ENCODE results near the gene AFDN. TPM values are rescaled to one million over a fixed set of nuclear protein-coding genes. Genes with fewer than 3 reads are reported as not detected.
"Not testable (repeated sequence)": the region's sequence is repeated elsewhere in the genome, so short reads cannot be mapped to it uniquely, and the experiment has no call there.

The AFDN gene
- total RNA-seq, 2 experiments from 2014 or later, result 18.6 to 20.6 TPM

- H3K4me3 Mint-ChIP-seq, result no peak overlapping the region
- H3K9me3 Mint-ChIP-seq, result no peaks in the 10 kb centered on the region
- H3K36me3 Mint-ChIP-seq (ENCODE audit: low read depth), result no peaks in the 10 kb centered on the region
- no peak overlapping the region for H3K27ac Mint-ChIP-seq
- CTCF ChIA-PET, result no interaction called here
- H3K27me3 Mint-ChIP-seq, result no peaks in the 10 kb centered on the region
- H3K4me1 Mint-ChIP-seq, result no peaks in the 10 kb centered on the region
- DNase-seq, result no peak
- POLR2A ChIA-PET, result no interaction called here
Observed at GRCh38 chr6:167990016-167990945, 163.6 kb downstream of the AFDN start.

DNA sequence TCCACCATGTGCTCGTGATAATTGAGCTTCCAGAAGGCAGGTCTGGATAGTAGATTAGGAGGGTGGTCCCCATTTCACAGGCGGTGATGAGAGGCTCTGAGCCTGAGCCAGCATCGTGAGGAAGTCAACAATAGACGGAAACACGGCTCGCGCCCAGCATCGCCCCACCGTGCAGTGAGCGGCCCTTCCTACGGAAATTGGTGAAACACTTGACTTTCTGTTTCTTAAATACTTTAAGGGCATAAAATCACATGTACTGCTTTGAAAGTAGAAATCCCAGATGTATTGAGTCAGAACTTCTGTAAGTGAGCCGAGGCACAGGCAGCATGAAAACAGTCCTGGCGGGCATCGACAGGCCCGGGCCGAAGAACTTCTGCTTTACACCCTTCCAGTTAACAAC, 166.5 kb downstream of the AFDN start:
- Mint-ChIP-seq H3K27ac (no peak overlapping the region), H3K4me1 (no peaks in the 10 kb centered on the region), H3K36me3 (ENCODE audit: low read depth) (no peaks in the 10 kb centered on the region), H3K4me3 (no peak overlapping the region), H3K9me3 (no peaks in the 10 kb centered on the region), H3K27me3 (no peaks in the 10 kb centered on the region)
- CTCF ChIA-PET, result no interaction called here
- no peak for DNase-seq
- POLR2A ChIA-PET, result no interaction called here

DNA sequence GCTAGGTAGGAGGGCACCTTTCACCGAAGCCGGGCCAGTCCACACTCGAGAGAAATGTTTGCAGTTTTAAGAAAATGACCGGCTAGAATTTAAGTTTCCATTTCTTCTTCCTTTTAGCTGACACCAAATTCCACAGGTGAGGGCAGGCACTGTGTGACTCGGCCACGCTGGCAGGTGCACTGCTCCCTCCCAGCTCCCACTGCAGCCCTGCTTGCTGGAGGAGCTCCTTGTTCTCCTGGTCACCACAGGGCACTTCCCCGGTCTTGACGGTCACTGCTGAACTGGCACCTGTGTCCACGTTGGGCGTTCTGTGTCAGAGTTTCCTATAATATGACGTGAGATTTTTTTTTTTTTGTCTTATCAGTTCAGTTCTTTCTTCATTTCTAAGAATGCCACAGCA, 167.1 kb downstream of the AFDN start:
- Mint-ChIP-seq H3K27me3 (no peaks in the 10 kb centered on the region), H3K9me3 (no peaks in the 10 kb centered on the region), H3K27ac (no peak overlapping the region), H3K4me1 (no peaks in the 10 kb centered on the region), H3K4me3 (no peak overlapping the region), H3K36me3 (ENCODE audit: low read depth) (no peaks in the 10 kb centered on the region)
- DNase-seq, result no peak
- CTCF ChIA-PET, result no interaction called here
- POLR2A ChIA-PET, result no interaction called here

DNA sequence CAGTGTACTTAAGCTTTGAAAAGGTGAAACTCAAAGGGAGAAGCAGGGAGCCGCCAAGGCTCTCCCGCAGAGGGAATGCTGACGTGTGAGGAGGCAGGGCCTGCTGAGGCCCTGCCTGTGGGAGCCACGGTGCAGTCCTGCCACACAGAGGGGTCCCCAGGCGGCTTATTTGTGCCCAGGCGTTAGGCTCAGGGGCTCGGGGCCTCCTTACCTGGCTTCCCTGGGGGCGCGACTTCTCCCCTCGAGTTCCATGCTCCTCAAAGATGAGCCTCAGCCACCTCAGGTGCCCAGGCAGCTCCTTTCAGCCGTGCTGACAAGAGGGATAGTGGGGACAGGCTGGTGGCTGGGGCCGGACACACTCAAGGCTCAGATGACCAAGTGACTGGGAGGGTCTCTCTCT, 168.6 kb downstream of the AFDN start:
- Mint-ChIP-seq H3K4me3 (no peak overlapping the region), H3K27me3 (no peaks in the 10 kb centered on the region)
- CTCF ChIA-PET, result no interaction called here

DNA sequence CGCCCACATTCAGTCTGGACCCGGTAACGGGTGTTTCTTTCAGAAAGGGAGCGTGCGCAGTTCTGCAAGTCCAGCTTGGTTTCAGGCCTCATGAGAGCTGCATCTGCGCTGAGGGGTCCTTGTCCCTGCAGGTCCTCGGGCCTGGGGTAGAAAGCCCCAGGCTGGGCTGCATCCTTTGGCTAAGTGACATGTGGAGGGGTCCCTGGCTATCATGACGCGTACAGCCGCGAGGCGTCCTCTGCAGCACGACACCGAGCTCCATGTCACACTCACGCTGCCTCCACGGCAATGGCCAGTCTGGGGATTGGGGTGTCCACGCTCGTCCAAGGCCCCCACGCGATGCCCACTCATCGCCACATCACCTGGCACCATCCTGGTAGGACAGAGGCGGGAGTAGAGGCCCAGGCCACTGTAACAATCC, 169.0 kb downstream of the AFDN start:
- ChIA-PET CTCF (no interaction called here), POLR2A (no interaction called here)
- no peak for DNase-seq
- Mint-ChIP-seq H3K36me3 (ENCODE audit: low read depth) (no peaks in the 10 kb centered on the region), H3K27ac (no peak overlapping the region), H3K4me1 (no peaks in the 10 kb centered on the region), H3K27me3 (no peaks in the 10 kb centered on the region), H3K4me3 (no peak overlapping the region), H3K9me3 (no peaks in the 10 kb centered on the region)

More for the DNA sequence above, 168.6 kb downstream of the AFDN start:
- no peaks in the 10 kb centered on the region for H3K36me3 Mint-ChIP-seq (ENCODE audit: low read depth)
- H3K4me1 Mint-ChIP-seq, result no peaks in the 10 kb centered on the region
- POLR2A ChIA-PET, result no interaction called here
- no peaks in the 10 kb centered on the region for H3K9me3 Mint-ChIP-seq
- DNase-seq, result no peak
- H3K27ac Mint-ChIP-seq, result no peak overlapping the region

DNA sequence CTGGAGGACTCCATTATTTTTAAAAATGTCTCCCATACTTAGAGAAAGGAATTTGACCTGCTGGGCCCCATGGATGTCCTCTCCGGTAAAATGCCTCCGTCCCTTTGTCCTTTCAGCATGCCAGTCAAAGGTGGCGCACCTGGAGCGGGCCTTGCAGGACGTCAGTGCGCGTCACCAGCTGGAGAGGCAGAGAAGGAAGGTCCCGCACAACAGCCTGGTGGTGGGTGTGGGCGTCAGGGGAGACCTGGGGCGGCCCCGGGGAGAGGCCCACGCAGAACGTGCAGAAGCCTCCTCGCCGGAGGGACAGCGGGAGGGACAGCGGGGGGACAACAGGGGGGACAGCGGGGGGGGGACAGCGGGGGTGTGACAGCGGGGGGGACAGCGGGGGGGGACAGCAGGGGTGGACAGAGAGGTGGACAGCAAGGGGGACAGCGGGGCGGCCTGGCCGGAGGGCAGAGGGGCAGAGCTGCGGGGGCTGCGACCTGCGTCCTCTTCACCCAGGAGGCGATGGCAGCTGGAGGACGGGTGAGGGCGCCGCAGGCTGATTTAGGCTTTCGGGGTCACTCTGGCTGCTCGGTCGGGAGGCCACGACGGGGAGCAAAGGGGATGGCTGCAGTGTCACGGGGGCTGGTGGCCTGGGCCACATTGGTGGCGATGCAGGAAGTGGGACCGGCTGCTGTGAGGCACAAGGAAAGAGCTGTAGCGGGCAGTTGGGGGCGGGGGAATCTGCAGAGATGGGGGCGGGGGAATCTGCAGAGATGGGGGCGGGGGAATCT, 169.9 kb downstream of the AFDN start:
- Mint-ChIP-seq H3K36me3 (ENCODE audit: low read depth) (no peaks in the 10 kb centered on the region), H3K27me3 (no peaks in the 10 kb centered on the region), H3K9me3 (no peaks in the 10 kb centered on the region), H3K4me1 (no peaks in the 10 kb centered on the region), H3K4me3 (no peak overlapping the region), H3K27ac (no peak overlapping the region)
- ChIA-PET CTCF (no interaction called here), POLR2A (no interaction called here)
- no peak for DNase-seq

- Mint-ChIP-seq H3K9me3 (no peaks in the 10 kb centered on the region), H3K27ac (no peak within 1 kb of the TSS), H3K4me1 (no peaks in the 10 kb centered on the region), H3K4me3 (no peak within 1 kb of the TSS), H3K36me3 (ENCODE audit: low read depth) (no peaks in the 10 kb centered on the region), H3K27me3 (no peaks in the 10 kb centered on the region)
- POLR2A ChIA-PET, result no interaction called here
- CTCF ChIA-PET, result no interaction called here
- no peak for DNase-seq
Observed at GRCh38 chr6:167997642-167998041, 170.9 kb downstream of the AFDN start, which contains the start of gene KIF25. Gene KIF25, plus strand, starts transcription at chr6:167997671. Its CDS starts 31,915 bp downstream, at chr6:168029586.

GRCh38 chr6:167998215-167998614, 171.5 kb downstream of the AFDN start:
- no peaks in the 10 kb centered on the region for H3K36me3 Mint-ChIP-seq (ENCODE audit: low read depth)
- H3K4me3 Mint-ChIP-seq, result no peak overlapping the region
- CTCF ChIA-PET, result no interaction called here
- no peaks in the 10 kb centered on the region for H3K9me3 Mint-ChIP-seq
- POLR2A ChIA-PET, result no interaction called here
- no peak for DNase-seq
- H3K4me1 Mint-ChIP-seq, result no peaks in the 10 kb centered on the region
- H3K27ac Mint-ChIP-seq, result no peak overlapping the region
- H3K27me3 Mint-ChIP-seq, result no peaks in the 10 kb centered on the region

DNA sequence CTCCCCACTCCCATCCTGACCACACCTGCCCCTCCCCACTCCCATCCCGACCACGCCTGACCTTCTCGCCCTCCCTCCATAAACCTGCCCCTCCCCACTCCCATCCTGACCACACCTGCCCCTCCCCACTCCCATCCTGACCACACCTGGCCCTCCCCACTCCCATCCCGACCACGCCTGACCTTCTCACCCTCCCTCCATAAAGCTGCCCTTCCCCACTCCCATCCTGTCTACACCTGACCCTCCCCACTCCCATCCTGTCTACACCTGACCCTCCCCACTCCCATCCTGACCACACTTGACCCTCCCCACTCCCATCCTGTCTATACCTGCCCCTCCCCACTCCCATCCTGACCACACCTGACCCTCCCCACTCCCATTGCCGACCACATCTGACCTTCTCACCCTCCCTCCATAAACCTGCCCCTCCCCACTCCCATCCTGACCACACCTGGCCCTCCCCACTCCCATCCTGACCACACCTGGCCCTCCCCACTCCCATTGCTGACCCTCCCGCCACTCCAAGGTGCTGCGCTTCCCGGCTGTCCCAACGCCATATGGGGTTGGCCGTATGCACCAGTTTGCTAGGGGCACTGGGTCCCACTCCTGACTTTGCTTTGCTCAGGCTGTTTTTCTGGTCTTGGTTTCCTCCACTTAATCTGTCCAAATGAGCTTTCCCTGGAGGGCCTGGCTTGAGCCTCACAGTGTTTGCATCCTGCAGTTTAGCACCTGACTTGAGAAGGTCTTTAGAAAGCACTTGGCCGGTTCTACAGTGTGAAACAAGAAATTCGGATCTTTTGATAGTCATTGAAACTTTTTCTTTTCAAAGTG, 173.7 kb downstream of the AFDN start:
- DNase-seq, result no peak
- H3K27me3 Mint-ChIP-seq, result no peaks in the 10 kb centered on the region
- no peaks in the 10 kb centered on the region for H3K36me3 Mint-ChIP-seq (ENCODE audit: low read depth)
- CTCF ChIA-PET, result no interaction called here
- no peaks in the 10 kb centered on the region for H3K4me1 Mint-ChIP-seq
- H3K27ac Mint-ChIP-seq, result no peak overlapping the region
- H3K9me3 Mint-ChIP-seq, result no peaks in the 10 kb centered on the region
- POLR2A ChIA-PET, result no interaction called here
- H3K4me3 Mint-ChIP-seq, result no peak overlapping the region

DNA sequence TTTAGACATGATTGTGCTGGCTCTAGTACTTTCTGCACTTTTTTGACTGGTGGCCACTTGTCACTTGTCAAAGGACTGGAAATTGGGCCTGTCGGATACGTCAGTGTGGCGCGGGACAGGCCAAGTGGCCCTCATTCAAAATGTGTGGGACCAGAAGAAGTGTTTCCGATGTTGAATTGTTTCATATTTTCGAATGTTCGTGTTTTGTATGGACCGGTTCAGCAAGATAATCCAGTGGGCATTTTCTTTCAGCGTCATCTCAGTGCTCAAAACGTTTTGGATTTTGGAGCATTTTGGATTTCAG, 174.3 kb downstream of the AFDN start:
- POLR2A ChIA-PET, result no interaction called here
- H3K4me1 Mint-ChIP-seq, result no peaks in the 10 kb centered on the region
- CTCF ChIA-PET, result no interaction called here
- no peak for DNase-seq
- no peaks in the 10 kb centered on the region for H3K36me3 Mint-ChIP-seq (ENCODE audit: low read depth)
- no peaks in the 10 kb centered on the region for H3K27me3 Mint-ChIP-seq
- H3K9me3 Mint-ChIP-seq, result no peaks in the 10 kb centered on the region
- no peak overlapping the region for H3K27ac Mint-ChIP-seq
- no peak overlapping the region for H3K4me3 Mint-ChIP-seq

- H3K27me3 Mint-ChIP-seq; H3K4me1 Mint-ChIP-seq; H3K4me3 Mint-ChIP-seq; DNase-seq; POLR2A ChIA-PET; H3K9me3 Mint-ChIP-seq; CTCF ChIA-PET; H3K27ac Mint-ChIP-seq; H3K36me3 Mint-ChIP-seq (ENCODE audit: low read depth): not testable (repeated sequence)
Observed at GRCh38 chr6:168001514-168001913, 174.8 kb downstream of the AFDN start.

- Mint-ChIP-seq H3K9me3 (no peaks in the 10 kb centered on the region), H3K27ac (no peak overlapping the region), H3K36me3 (ENCODE audit: low read depth) (no peaks in the 10 kb centered on the region), H3K4me1 (no peaks in the 10 kb centered on the region), H3K27me3 (no peaks in the 10 kb centered on the region), H3K4me3 (no peak overlapping the region)
- POLR2A ChIA-PET, result no interaction called here
- CTCF ChIA-PET, result no interaction called here
- DNase-seq, result no peak
Observed at GRCh38 chr6:168002804-168003203, 176.1 kb downstream of the AFDN start.

DNA sequence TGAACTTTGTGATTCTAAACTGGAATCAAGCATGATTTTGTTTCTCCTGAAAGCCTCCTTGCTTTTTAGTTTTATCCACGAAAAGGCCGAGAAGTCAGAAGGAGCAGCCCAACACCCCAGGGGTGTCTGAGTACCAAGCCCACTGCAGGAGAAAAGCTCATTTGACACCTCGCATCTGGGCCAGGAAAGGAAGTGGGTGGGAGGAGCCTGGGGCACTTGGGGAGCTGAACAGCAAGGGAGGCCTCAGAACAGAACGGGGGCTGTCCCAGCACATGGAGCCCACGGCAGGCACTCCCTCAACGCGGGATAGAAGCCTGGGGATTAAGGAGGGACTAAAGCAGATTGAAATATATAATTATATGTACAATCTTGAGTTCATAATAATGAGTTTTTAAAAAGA, 177.3 kb downstream of the AFDN start:
- no peaks in the 10 kb centered on the region for H3K27me3 Mint-ChIP-seq
- H3K36me3 Mint-ChIP-seq (ENCODE audit: low read depth), result no peaks in the 10 kb centered on the region
- H3K9me3 Mint-ChIP-seq, result no peaks in the 10 kb centered on the region
- ChIA-PET CTCF (no interaction called here), POLR2A (no interaction called here)
- no peaks in the 10 kb centered on the region for H3K4me1 Mint-ChIP-seq
- H3K4me3 Mint-ChIP-seq, result no peak overlapping the region
- no peak for DNase-seq
- H3K27ac Mint-ChIP-seq, result no peak overlapping the region

Data from activated CD4-positive, alpha-beta T cell treated with anti-CD3 and anti-CD28 coated beads, Interleukin-2, amount 10 ng/mL, durations not matched to agents 7 days and 5 days (primary cell).